ENCODE data around the gene EPG5. TPM values are rescaled to one million over a fixed set of nuclear protein-coding genes. Genes with fewer than 3 reads are reported as not detected.

Gene EPG5
- polyA plus RNA-seq, 1 donor from 2014 or later: 18.0 TPM

- H3K9me2 ChIP-seq (ENCODE audit: insufficient read depth, low read length): no peaks in the 10 kb centered on the region
- no peaks in the 10 kb centered on the region for H3F3A ChIP-seq (ENCODE audit: insufficient read depth, low read length, poor library complexity, severe bottlenecking)
- no peaks in the 10 kb centered on the region for H3K27me3 ChIP-seq (ENCODE audit: insufficient read depth, low read depth, low read length)
- no peak overlapping the region for H2AFZ ChIP-seq (ENCODE audit: low read depth, low read length)
- no peak overlapping the region for H3K9ac ChIP-seq (ENCODE audit: low read length)
- no peak overlapping the region for H3K4me2 ChIP-seq (ENCODE audit: low read length)
- H3K36me3 ChIP-seq (ENCODE audit: insufficient read depth, low read length): no peaks in the 10 kb centered on the region
- H4K20me1 ChIP-seq (ENCODE audit: insufficient read depth): no peaks in the 10 kb centered on the region
- no peak overlapping the region for H3K4me3 ChIP-seq (ENCODE audit: low read length)
- no peaks in the 10 kb centered on the region for H3K9me3 ChIP-seq (ENCODE audit: low read length)
- TF ChIP-seq EZH2 (IDR thresholded peaks at IDR 0.05; ENCODE audit: borderline replicate concordance, insufficient read depth, low read length, poor library complexity, severe bottlenecking) (no peak), POLR2AphosphoS5 (IDR thresholded peaks at IDR 0.05) (no peak), MXI1 (conservative IDR thresholded peaks at IDR 0.05; ENCODE audit: poor library complexity, severe bottlenecking) (no peak), SMC3 (conservative IDR thresholded peaks at IDR 0.05; ENCODE audit: poor library complexity) (no peak), RAD21 (conservative IDR thresholded peaks at IDR 0.05) (no peak), CTCF (IDR thresholded peaks at IDR 0.05; ENCODE audit: poor library complexity, severe bottlenecking) (no peak), EP300 (conservative IDR thresholded peaks at IDR 0.05; ENCODE audit: poor library complexity, severe bottlenecking) (no peak), TAF1 (IDR thresholded peaks at IDR 0.05; ENCODE audit: low read depth) (no peak)
- no peak overlapping the region for H3K27ac ChIP-seq (ENCODE audit: low read length)
- H3K79me2 ChIP-seq (replicated peaks; ENCODE audit: insufficient read depth, low read length): no peaks in the 10 kb centered on the region
Measured at GRCh38 chr18:45923138-45923537, 44.0 kb downstream of the EPG5 start.

- no peak for TF ChIP-seq EP300 (conservative IDR thresholded peaks at IDR 0.05; ENCODE audit: poor library complexity, severe bottlenecking)
- TF ChIP-seq RAD21 (conservative IDR thresholded peaks at IDR 0.05): no peak
- TF ChIP-seq MXI1 (conservative IDR thresholded peaks at IDR 0.05; ENCODE audit: poor library complexity, severe bottlenecking): no peak
- TF ChIP-seq POLR2AphosphoS5 (IDR thresholded peaks at IDR 0.05): no peak
- TF ChIP-seq REST (IDR thresholded peaks at IDR 0.05; ENCODE audit: borderline replicate concordance): no peak
- no peak for TF ChIP-seq SMC3 (conservative IDR thresholded peaks at IDR 0.05; ENCODE audit: poor library complexity)
Measured at GRCh38 chr18:45920367-45920766, 46.8 kb downstream of the EPG5 start.

More at GRCh38 chr18:45920367-45920766, 46.8 kb downstream of the EPG5 start:
- H3F3A ChIP-seq (ENCODE audit: insufficient read depth, low read length, poor library complexity, severe bottlenecking): no peaks in the 10 kb centered on the region
- no peak overlapping the region for H3K4me3 ChIP-seq (ENCODE audit: low read length)
- no peaks in the 10 kb centered on the region for H3K79me2 ChIP-seq (replicated peaks; ENCODE audit: insufficient read depth, low read length)
- H3K4me2 ChIP-seq (ENCODE audit: low read length): no peak overlapping the region
- no peaks in the 10 kb centered on the region for H3K27me3 ChIP-seq (ENCODE audit: insufficient read depth, low read depth, low read length)
- no peaks in the 10 kb centered on the region for H3K9me2 ChIP-seq (ENCODE audit: insufficient read depth, low read length)
- no peaks in the 10 kb centered on the region for H4K20me1 ChIP-seq (ENCODE audit: insufficient read depth)
- H2AFZ ChIP-seq (ENCODE audit: low read depth, low read length): no peak overlapping the region
- no peaks in the 10 kb centered on the region for H3K9me3 ChIP-seq (ENCODE audit: low read length)
- no peaks in the 10 kb centered on the region for H3K36me3 ChIP-seq (ENCODE audit: insufficient read depth, low read length)
- no peak overlapping the region for H3K9ac ChIP-seq (ENCODE audit: low read length)
- H3K27ac ChIP-seq (ENCODE audit: low read length): no peak overlapping the region
